GM23338 (cell line): ENCODE data around the gene PDE4D. TPM values are rescaled to one million over a fixed set of nuclear protein-coding genes. Genes with fewer than 3 reads are reported as not detected.

Source experiments
- ATAC-seq: fragments of 200-7000 bp; cut with Tn5 transposase; 3 replicates; pipeline ENCODE4 v1.9.1; 2020
- DNase-seq: peaks from one replicate; pipeline ENCODE4 v3.0.0-alpha.2; 2015; ENCODE audit warnings: low spot score
- H2AFZ ChIP-seq: fragments of 200-600 bp; sonication (generic); 2 replicates; pipeline ENCODE4 v1.8.0; 2016; ENCODE audit warnings: antibody characterized with exemption, mild to moderate bottlenecking, moderate library complexity
- H3F3A ChIP-seq: fragments of 200-600 bp; sonication (generic); replicated peaks from 2 replicates; pipeline ENCODE4 v1.8.0; 2017; ENCODE audit warnings: antibody characterized with exemption, mixed run types, low read depth
- H3K27ac ChIP-seq: fragments of 200-600 bp; sonication (generic); 2 replicates; pipeline ENCODE4 v1.6.1; 2016; ENCODE audit warnings: low read depth
- H3K27me3 ChIP-seq: fragments of 200-600 bp; sonication (generic); 2 replicates; pipeline ENCODE4 v1.8.0; 2016; ENCODE audit warnings: mild to moderate bottlenecking, mixed run types, moderate library complexity; ENCODE audit not compliant: insufficient read depth
- H3K36me3 ChIP-seq: fragments of 200-600 bp; sonication (generic); 2 replicates; pipeline ENCODE4 v1.8.0; 2016; ENCODE audit warnings: mild to moderate bottlenecking; ENCODE audit not compliant: insufficient read depth
- H3K4me1 ChIP-seq: fragments of 200-600 bp; sonication (generic); 2 replicates; pipeline ENCODE4 v1.8.0; 2016; ENCODE audit warnings: mild to moderate bottlenecking, moderate library complexity; ENCODE audit not compliant: insufficient read depth
- H3K4me2 ChIP-seq: fragments of 200-600 bp; sonication (generic); 2 replicates; pipeline ENCODE4 v1.7.1; 2017; ENCODE audit warnings: mixed run types
- H3K4me3 ChIP-seq: fragments of 200-600 bp; sonication (generic); 2 replicates; pipeline ENCODE4 v1.6.1; 2016; ENCODE audit warnings: mixed run types
- H3K79me2 ChIP-seq: fragments of 200-600 bp; sonication (generic); replicated peaks from 2 replicates; pipeline ENCODE4 v1.8.0; 2017; ENCODE audit warnings: mild to moderate bottlenecking; ENCODE audit not compliant: insufficient read depth
- H3K9me2 ChIP-seq: fragments of 200-600 bp; sonication (generic); 2 replicates; pipeline ENCODE4 v1.8.0; 2017; ENCODE audit not compliant: insufficient read depth
- H4K20me1 ChIP-seq: fragments of 200-600 bp; sonication (generic); replicated peaks from 2 replicates; pipeline ENCODE4 v1.8.0; 2017; ENCODE audit warnings: mild to moderate bottlenecking; ENCODE audit not compliant: insufficient read depth
- H3K27ac Mint-ChIP-seq: 2 replicates; pipeline ENCODE4 v1.8.0; 2020; ENCODE audit warnings: inconsistent platforms, mild to moderate bottlenecking, moderate library complexity, mixed read lengths
- H3K27me3 Mint-ChIP-seq: 3 replicates; pipeline ENCODE4 v1.8.0; 2022; ENCODE audit warnings: low read depth, mild to moderate bottlenecking, moderate library complexity, mixed read lengths, inconsistent platforms; ENCODE audit not compliant: insufficient read depth, poor library complexity
- H3K36me3 Mint-ChIP-seq: 3 replicates; pipeline ENCODE4 v1.8.0; 2021; ENCODE audit warnings: low read depth, mild to moderate bottlenecking, inconsistent platforms, moderate library complexity, mixed read lengths
- H3K4me1 Mint-ChIP-seq: 3 replicates; pipeline ENCODE4 v1.8.0; 2020; ENCODE audit warnings: mild to moderate bottlenecking, inconsistent platforms, mixed read lengths
- H3K4me3 Mint-ChIP-seq: 3 replicates; pipeline ENCODE4 v1.8.0; 2021; ENCODE audit warnings: moderate library complexity, mild to moderate bottlenecking, inconsistent platforms, mixed read lengths
- H3K9me3 Mint-ChIP-seq: 3 replicates; pipeline ENCODE4 v1.8.0; 2020; ENCODE audit warnings: moderate library complexity, mild to moderate bottlenecking, inconsistent platforms, mixed read lengths
- CREB1 ChIP-seq: fragments of 250-450 bp; sonication (Bioruptor Pico); IDR thresholded peaks from 2 replicates; pipeline ENCODE4 v1.5.0; 2020; ENCODE audit warnings: low read depth, mild to moderate bottlenecking, moderate library complexity
- CTCF ChIP-seq, 2 experiments: fragments of 200-600 bp in 1 of 2; sonication (generic) in 1 of 2; conservative IDR thresholded peaks; 2 replicates each; pipeline versions ENCODE4 v1.5.1 to v1.6.1; 2016 to 2017; ENCODE audit warnings: antibody characterized with exemption in 2 of 2, low read depth in 2 of 2, mild to moderate bottlenecking in 2 of 2, moderate library complexity in 1 of 2
- ETS1 ChIP-seq: IDR thresholded peaks from 2 replicates; pipeline ENCODE4 v1.6.1; 2016; ENCODE audit warnings: antibody characterized with exemption
- EZH2 ChIP-seq: fragments of 200-600 bp; sonication (generic); IDR thresholded peaks from one replicate; pipeline ENCODE4 v1.8.0; 2017; ENCODE audit warnings: antibody characterized with exemption, mild to moderate bottlenecking, low read depth; ENCODE audit not compliant: unreplicated experiment
- EZH2phosphoT487 ChIP-seq: fragments of 200-600 bp; sonication (generic); IDR thresholded peaks from one replicate; pipeline ENCODE4 v1.8.1; 2018; ENCODE audit warnings: antibody characterized with exemption; ENCODE audit not compliant: unreplicated experiment
- JUNB ChIP-seq: IDR thresholded peaks from one replicate; pipeline ENCODE4 v1.6.1; 2016; ENCODE audit warnings: antibody characterized with exemption; ENCODE audit not compliant: unreplicated experiment
- NANOG ChIP-seq: IDR thresholded peaks from 2 replicates; pipeline ENCODE4 v1.6.1; 2016; ENCODE audit warnings: antibody characterized with exemption, borderline replicate concordance
- POLR2AphosphoS5 ChIP-seq: IDR thresholded peaks from 2 replicates; pipeline ENCODE4 v1.6.1; 2016; ENCODE audit warnings: antibody characterized with exemption, low read depth
- REST ChIP-seq: IDR thresholded peaks from one replicate; pipeline ENCODE4 v1.6.1; 2018; ENCODE audit warnings: antibody characterized with exemption; ENCODE audit not compliant: unreplicated experiment
- STAT1 ChIP-seq: IDR thresholded peaks from one replicate; pipeline ENCODE4 v1.6.1; 2016; ENCODE audit warnings: antibody characterized with exemption; ENCODE audit not compliant: unreplicated experiment
- ZNF114 ChIP-seq: fragments of 250-450 bp; sonication (Bioruptor Pico); IDR thresholded peaks from 2 replicates; pipeline ENCODE4 v1.5.0; 2020; ENCODE audit warnings: mild to moderate bottlenecking, moderate library complexity
- ZNF331 ChIP-seq: fragments of 250-450 bp; sonication (Bioruptor Pico); IDR thresholded peaks from 2 replicates; pipeline ENCODE4 v1.5.0; 2020; ENCODE audit warnings: low read depth, mild to moderate bottlenecking, moderate library complexity
- polyA plus RNA-seq: library from polyadenylated mRNA; unstranded; fragments of >200 nt; fragmentation: Nextera tagmentation; extraction: Ambion mirVana; gene quantifications from 2 replicates; pipeline ENCODE4 v1.2.1, GENCODE V29; 2016
- total RNA-seq: library from RNA; depleted of rRNA; stranded (reverse); fragments of >200 nt; shearing (Covaris generic); gene quantifications from 2 replicates; pipeline ENCODE4 v1.2.3, GENCODE V29; 2014

PDE4D gene
- total and polyA plus RNA-seq, 2 experiments from 2014 or later, result 2.1 to 4.7 TPM

- no peak for TF ChIP-seq REST
- no peak for TF ChIP-seq NANOG
- no peak for TF ChIP-seq EZH2
- TF ChIP-seq ETS1, result no peak
Measured at GRCh38 chr5:59249726-59250125, 643.8 kb downstream of the PDE4D start (continued).

- Histone ChIP-seq H3K27ac (no peak overlapping the region), H3K4me3 (no peak overlapping the region), H3F3A (no peaks in the 10 kb centered on the region), H3K4me1 (no peaks in the 10 kb centered on the region), H3K36me3 (no peaks in the 10 kb centered on the region), H3K27me3 (no peaks in the 10 kb centered on the region), H2AFZ (no peak overlapping the region), H3K4me2 (no peak overlapping the region), H3K9me2 (no peaks in the 10 kb centered on the region), H4K20me1 (no peaks in the 10 kb centered on the region), H3K79me2 (no peaks in the 10 kb centered on the region)
- ATAC-seq (no peak), DNase-seq (no peak)
- no peaks in the 10 kb centered on the region for H3K9me3 Mint-ChIP-seq
- no peaks in the 10 kb centered on the region for H3K27me3 Mint-ChIP-seq
- H3K4me3 Mint-ChIP-seq, result no peak overlapping the region
- H3K27ac Mint-ChIP-seq, result no peak overlapping the region
- no peaks in the 10 kb centered on the region for H3K4me1 Mint-ChIP-seq
- H3K36me3 Mint-ChIP-seq, result no peaks in the 10 kb centered on the region
- no peak for TF ChIP-seq ZNF114
- TF ChIP-seq EZH2phosphoT487, result no peak
- TF ChIP-seq CTCF (conservative IDR thresholded peaks at IDR 0.05; ENCODE audit: low read depth in 2 of 2), result no peak
- TF ChIP-seq REST, result no peak
- no peak for TF ChIP-seq ZNF331
- no peak for TF ChIP-seq ETS1
- TF ChIP-seq STAT1, result no peak
- TF ChIP-seq POLR2AphosphoS5, result no peak
- no peak for TF ChIP-seq NANOG
- TF ChIP-seq CREB1, result no peak
- no peak for TF ChIP-seq EZH2
- no peak for TF ChIP-seq JUNB
Measured at GRCh38 chr5:59249160-59249559, 644.4 kb downstream of the PDE4D start.
